Heart left ventricle (tissue), 16 donors: Measurements from ENCODE around the gene ANKH. TPM values are rescaled to one million over a fixed set of nuclear protein-coding genes. Genes with fewer than 3 reads are reported as not detected.

Experiments used
- ATAC-seq, 4 donors: fragments of 200-7000 bp; cut with Tn5 transposase; one replicate each; pipeline ENCODE4 v1.9.1; 2020 to 2022; ENCODE audit warnings: moderate library complexity in 4 of 4, mild to moderate bottlenecking in 3 of 4, moderate number of reproducible peaks in 1 of 4
- DNase-seq, 5 donors: peaks; one replicate each; pipeline ENCODE4 v3.0.0-alpha.2; 2020
- H3K27ac ChIP-seq, 12 donors: fragments of 200-600 bp; sonication (generic) in 4 of 12; one replicate each; pipeline versions ENCODE4 v1.5.0 to v1.8.0; 2016 to 2022; ENCODE audit warnings: mild to moderate bottlenecking in 2 of 12
- H3K27me3 ChIP-seq, 9 donors: fragments of 200-600 bp; sonication (generic) in 2 of 9; one replicate each; pipeline versions ENCODE4 v1.5.1 to v1.8.0; 2016 to 2022; ENCODE audit warnings: mild to moderate bottlenecking in 3 of 9
- H3K36me3 ChIP-seq, 9 donors: fragments of 200-600 bp; sonication (generic) in 2 of 9; one replicate each; pipeline versions ENCODE4 v1.5.0 to v1.8.0; 2018 to 2022; ENCODE audit warnings: mild to moderate bottlenecking in 2 of 9
- H3K4me1 ChIP-seq, 12 donors: fragments of 200-600 bp; sonication (generic) in 4 of 12; one replicate each; pipeline versions ENCODE4 v1.5.0 to v1.8.0; 2016 to 2022; ENCODE audit warnings: mild to moderate bottlenecking in 3 of 12
- H3K4me3 ChIP-seq, 12 donors: fragments of 200-600 bp; sonication (generic) in 4 of 12; one replicate each; pipeline versions ENCODE4 v1.5.0 to v1.8.0; 2017 to 2022; ENCODE audit warnings: mild to moderate bottlenecking in 9 of 12, moderate library complexity in 4 of 12
- H3K9me3 ChIP-seq, 12 donors: fragments of 200-600 bp; sonication (generic) in 4 of 12; one replicate each; pipeline versions ENCODE4 v1.5.0 to v1.8.0; 2016 to 2022; ENCODE audit warnings: mild to moderate bottlenecking in 1 of 12
- CTCF ChIP-seq, 12 donors: fragments of 200-600 bp; sonication (generic) in 4 of 12; IDR thresholded peaks; one replicate each; pipeline versions ENCODE4 v1.5.0 to v1.8.0; 2018 to 2022; ENCODE audit warnings: antibody characterized with exemption in 12 of 12, mild to moderate bottlenecking in 5 of 12
- POLR2A ChIP-seq, 2 donors: fragments of 450-650 bp; IDR thresholded peaks; one replicate each; pipeline ENCODE4 v1.6.1; 2017; ENCODE audit warnings: antibody characterized with exemption in 2 of 2, mild to moderate bottlenecking in 2 of 2, moderate library complexity in 2 of 2
- WGBS, 4 donors: extraction: QIAGEN DNeasy Blood & Tissue Kit in 2 of 4; methylation state at CpG; one replicate each; pipeline versions ENCODE4 v1.1.5 to v1.1.7; 2013 to 2018; 5-methylcytosine and 5-hydroxymethylcytosine counted together
- intact Hi-C, 10 donors: fragments of 100-400 bp; cut with DNase I; formaldehyde crosslinking; loops; one replicate each; pipeline versions ENCODE4 v1.11.1 to v1.14.2; 2022
- polyA plus RNA-seq, 2 donors: library from polyadenylated mRNA; stranded (reverse); fragments of 200-250 nt; gene quantifications; one replicate each; pipeline ENCODE4 v1.2.3, GENCODE V29; 2013
- total RNA-seq, 9 donors: library from RNA; depleted of rRNA in 2 of 9; stranded (reverse); fragments of >200 nt in 2 of 9; fragmentation: NEBNext Ultra II Directional in 3 of 9; extraction: Animal tissue kit (Norgen Biotek cat#: 25700) in 3 of 9; gene quantifications; one replicate each; pipeline versions ENCODE4 v1.1.0 to v1.2.4, GENCODE V29; 2016 to 2023
- donor health status: ischemic (EF 13 %, LVEDD 7.1; RV severe dilation, severe dysfunction).
- donor health status: healthy with polysubstance abuse.
- donor health status: DM: no; HTN: yes; CAD: no.
- donor health status: DM: no; HTN: no; CAD: no.
- donor health status: ischemic (EF 25% LVEDD 6.9; RV normal size, moderate dysfunction).
- donor health status: ischemic (EF 25% LVEDD 5.7; RV mildly dilated, moderate dysfunction).
- donor health status: healthy.
- donor health status: DM: yes; HTN: yes; CAD: no.
- donor health status: ischemic (EF 35%, LVEDD 5.7; RV mildly dilated, moderate dysfunction).
- donor health status: nonischemic (EF 11% LVEDD 7.7; RV severe dilation, severe dysfunction).
- donor health status: DM: yes; HTN: yes; CAD: no.
- donor health status: PGD.
- donor health status: ischemic (EF 29% LVEDD 5.4; RV normal size, mild dysfunction).
- donor health status: nonischemic (EF 23%, LVEDD 6.1; RV moderate dilation, normal function).

The ANKH gene
- total and polyA plus RNA-seq, 11 donors = 54.1 to 260 (median 168) TPM

GRCh38 chr5:14727928-14728458, 143.6 kb downstream of the ANKH start:
- peaks cover 0 to 41% (median 24%) of the 10 kb centered on the region in 12 donors for H3K4me1 ChIP-seq
- DNase-seq (no peak), ATAC-seq (no peak)
- no peaks in the 10 kb centered on the region for H3K27me3 ChIP-seq
- H3K27ac ChIP-seq = peak overlapping the region in 7 of 12 donors; percentile 8 to 65 (median 30)
- no peaks in the 10 kb centered on the region for H3K9me3 ChIP-seq
- H3K4me3 ChIP-seq = no peak overlapping the region
- no peak for TF ChIP-seq POLR2A (IDR thresholded peaks at IDR 0.05)
- intact Hi-C loops = loop anchor here (1.0 to 5.0 kb wide), 10 partner anchors 41 to 285 kb away; partner anchors contain the start of gene ANKH (in 6 of the 10)
- WGBS, 4 donors = 81 to 89% (median 85%) methylated on average over 7 of the region's 7 CpGs
- H3K36me3 ChIP-seq = peaks cover 0 to 57% (median 26%) of the 10 kb centered on the region in 9 donors

GRCh38 chr5:14727428-14727865, 144.1 kb downstream of the ANKH start:
- Histone ChIP-seq H3K4me1 (peaks cover 0 to 41% (median 25%) of the 10 kb centered on the region in 12 donors), H3K27me3 (no peaks in the 10 kb centered on the region), H3K27ac (peak overlapping the region in 6 of 12 donors; percentile 8 to 65 (median 34)), H3K9me3 (no peaks in the 10 kb centered on the region), H3K36me3 (peaks cover 0 to 52% (median 21%) of the 10 kb centered on the region in 9 donors), H3K4me3 (no peak overlapping the region)
- ATAC-seq (peak; percentile 60 to 78 (median 68)), DNase-seq (peak; percentile 79 to 90 (median 79))
- TF ChIP-seq CTCF (IDR thresholded peaks at IDR 0.05) (peak; percentile 90 to 99 (median 96)), POLR2A (IDR thresholded peaks at IDR 0.05) (no peak)
- 3 to 5% (median 3%) methylated on average over 7 of the region's 7 CpGs for WGBS, 4 donors
- intact Hi-C loops = loop anchor here (1.0 to 5.0 kb wide), 10 partner anchors 40 to 286 kb away; partner anchors contain the start of gene ANKH (in 5 of the 10)

- Histone ChIP-seq H3K27me3 (no peaks in the 10 kb centered on the region), H3K9me3 (no peaks in the 10 kb centered on the region), H3K36me3 (peaks cover 0 to 40% (median 14%) of the 10 kb centered on the region in 9 donors), H3K4me1 (peaks cover 0 to 39% (median 26%) of the 10 kb centered on the region in 12 donors), H3K4me3 (no peak overlapping the region), H3K27ac (peak overlapping the region in 5 of 12 donors; percentile 25 to 65 (median 39))
- ATAC-seq = peak in 3 of 4 donors; percentile 28 to 77 (median 68)
- TF ChIP-seq POLR2A (IDR thresholded peaks at IDR 0.05) (no peak), CTCF (IDR thresholded peaks at IDR 0.05) (no peak)
- intact Hi-C loops = loop anchor here in 9 of 10 donors (2.0 to 5.0 kb wide), 7 partner anchors 39 to 281 kb away; partner anchors contain the start of gene ANKH (in 5 of the 9)
- WGBS, 4 donors = 69 to 81% (median 70%) methylated on average over 14 of the region's 14 CpGs
- peak in 1 of 5 donors; percentile 54 for DNase-seq
Observed at GRCh38 chr5:14726066-14726838, 145.3 kb downstream of the ANKH start.

- peaks cover 0 to 35% (median 24%) of the 10 kb centered on the region in 12 donors for H3K4me1 ChIP-seq
- 71 to 84% (median 80%) methylated on average over 9 to 10 of the region's 10 CpGs for WGBS, 4 donors
- TF ChIP-seq CTCF (IDR thresholded peaks at IDR 0.05) = no peak
- no peak for TF ChIP-seq POLR2A (IDR thresholded peaks at IDR 0.05)
- H3K9me3 ChIP-seq = no peaks in the 10 kb centered on the region
- H3K27me3 ChIP-seq = no peaks in the 10 kb centered on the region
- H3K27ac ChIP-seq = peak overlapping the region in 1 of 12 donors; percentile 14
- H3K36me3 ChIP-seq = peaks cover 0 to 34% (median 5%) of the 10 kb centered on the region in 9 donors
- peak in 1 of 5 donors; percentile 54 for DNase-seq
- ATAC-seq = no peak
- no peak overlapping the region for H3K4me3 ChIP-seq
- intact Hi-C loops = loop anchor here in 6 of 10 donors (5.0 kb wide), 5 partner anchors 37 to 283 kb away; partner anchors contain the start of gene ANKH (in 3 of the 6)
Observed at GRCh38 chr5:14724633-14725032, 146.9 kb downstream of the ANKH start.
